ENCODE measurements around the gene CIB2. TPM values are rescaled to one million over a fixed set of nuclear protein-coding genes. Genes with fewer than 3 reads are reported as not detected.

Gene CIB2
- total RNA-seq, 1 donor from 2014 or later: 1.8 TPM

- TF ChIP-seq CTCF (IDR thresholded peaks at IDR 0.05; ENCODE audit: insufficient read depth, low read length, severe bottlenecking): no peak
- Histone ChIP-seq H3K36me3 (ENCODE audit: control insufficient read depth, insufficient read depth, low read length) (no peaks in the 10 kb centered on the region), H3K27me3 (ENCODE audit: control insufficient read depth, insufficient read depth, low read length) (no peaks in the 10 kb centered on the region), H3K4me3 (ENCODE audit: low read depth, low read length) (no peak overlapping the region)
- DNase-seq (ENCODE audit: low read depth): no peak
- no peak for FAIRE-seq
Measured at GRCh38 chr15:78139578-78139977, 8.3 kb upstream of the CIB2 start.

DNA sequence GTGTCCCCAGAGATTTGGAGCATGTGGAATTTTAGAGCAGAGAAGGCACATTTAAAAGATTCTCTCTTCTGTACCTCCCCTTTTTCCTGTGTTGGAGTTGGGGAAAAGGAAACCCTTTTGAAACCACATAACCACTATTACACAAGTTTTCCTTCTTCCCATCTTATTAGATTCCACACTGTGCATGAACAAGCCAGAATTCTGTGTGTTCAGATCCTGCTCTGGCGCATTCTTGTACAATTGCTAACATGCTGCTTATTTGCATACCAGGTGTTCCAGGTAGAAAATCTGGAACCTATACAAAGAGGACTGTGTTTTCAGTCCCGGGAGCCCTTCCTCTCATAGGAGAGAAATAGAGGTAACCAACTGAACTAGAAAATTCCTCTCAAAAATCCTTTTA is 2.6 kb upstream of the CIB2 start:
- no peak overlapping the region for H3K4me3 ChIP-seq (ENCODE audit: low read depth, low read length)
- no peaks in the 10 kb centered on the region for H3K27me3 ChIP-seq (ENCODE audit: control insufficient read depth, insufficient read depth, low read length)
- no peak for TF ChIP-seq CTCF (IDR thresholded peaks at IDR 0.05; ENCODE audit: insufficient read depth, low read length, severe bottlenecking)
- peak; percentile 97 for DNase-seq (ENCODE audit: low read depth)
- no peak for FAIRE-seq
- no peaks in the 10 kb centered on the region for H3K36me3 ChIP-seq (ENCODE audit: control insufficient read depth, insufficient read depth, low read length)

DNA sequence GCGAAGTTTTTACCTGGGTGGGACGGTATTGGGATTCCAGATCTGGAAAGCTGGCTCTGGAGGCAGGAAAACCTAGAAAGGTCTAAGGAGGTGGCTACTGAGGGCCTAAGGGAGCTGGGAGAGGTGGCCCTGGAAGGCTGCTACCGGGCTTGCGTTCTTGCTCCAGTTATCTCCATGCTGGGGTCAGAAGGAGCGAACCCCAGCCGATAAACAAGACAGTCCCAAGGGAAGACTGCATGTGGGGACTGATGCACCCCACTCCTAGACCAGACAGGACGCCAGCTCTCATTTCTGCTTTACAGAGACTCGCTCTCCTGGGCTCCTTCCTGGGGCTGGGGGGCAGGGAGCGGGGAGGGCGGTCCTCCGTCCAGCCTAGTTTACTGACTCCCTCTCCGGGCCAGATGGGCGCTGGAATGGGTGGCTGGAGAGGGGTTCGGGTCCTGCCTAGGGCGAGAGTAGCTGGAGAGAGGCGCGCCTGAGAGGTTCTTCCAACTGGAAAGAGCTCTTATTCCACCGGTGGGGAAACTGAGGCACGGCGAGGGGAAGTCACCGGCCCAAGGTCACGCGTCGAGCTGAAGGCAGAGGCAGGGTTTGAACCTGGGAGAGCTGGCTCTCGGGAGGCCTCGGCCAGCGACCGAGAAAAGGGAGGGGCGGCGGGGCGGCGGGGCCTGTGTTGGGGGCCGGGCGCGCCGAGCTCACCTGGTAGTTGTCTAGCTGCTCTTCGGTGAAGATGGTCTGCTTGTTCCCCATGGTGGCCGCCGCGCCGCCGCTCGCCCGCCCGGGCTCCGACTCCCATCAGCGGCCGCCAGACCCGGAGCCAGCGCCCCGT is 565 bp downstream of the CIB2 start:
- peak overlapping the region; percentile 47 for H3K4me3 ChIP-seq (ENCODE audit: low read depth, low read length)

GRCh38 chr15:78129751-78130287 is 1.4 kb downstream of the CIB2 start:
- TF ChIP-seq CTCF (IDR thresholded peaks at IDR 0.05; ENCODE audit: insufficient read depth, low read length, severe bottlenecking): no peak
- no peak for FAIRE-seq
- DNase-seq (ENCODE audit: low read depth): no peak
- H3K27me3 ChIP-seq (ENCODE audit: control insufficient read depth, insufficient read depth, low read length): peaks cover 2% of the 10 kb centered on the region
- no peaks in the 10 kb centered on the region for H3K36me3 ChIP-seq (ENCODE audit: control insufficient read depth, insufficient read depth, low read length)
- H3K4me3 ChIP-seq (ENCODE audit: low read depth, low read length): no peak overlapping the region

More for the DNA sequence above, 565 bp downstream of the CIB2 start:
- Histone ChIP-seq H3K27me3 (ENCODE audit: control insufficient read depth, insufficient read depth, low read length) (no peaks in the 10 kb centered on the region), H3K36me3 (ENCODE audit: control insufficient read depth, insufficient read depth, low read length) (no peaks in the 10 kb centered on the region)
- no peak for DNase-seq (ENCODE audit: low read depth)
- TF ChIP-seq CTCF (IDR thresholded peaks at IDR 0.05; ENCODE audit: insufficient read depth, low read length, severe bottlenecking): no peak
- FAIRE-seq: no peak

- FAIRE-seq (no peak), DNase-seq (ENCODE audit: low read depth) (no peak)
- H3K4me3 ChIP-seq (ENCODE audit: low read depth, low read length): no peak overlapping the region
- H3K36me3 ChIP-seq (ENCODE audit: control insufficient read depth, insufficient read depth, low read length): no peaks in the 10 kb centered on the region
- H3K27me3 ChIP-seq (ENCODE audit: control insufficient read depth, insufficient read depth, low read length): peaks cover 2% of the 10 kb centered on the region
- TF ChIP-seq CTCF (IDR thresholded peaks at IDR 0.05; ENCODE audit: insufficient read depth, low read length, severe bottlenecking): no peak
Measured at GRCh38 chr15:78129077-78129750, 2.0 kb downstream of the CIB2 start.

Measured in bronchial epithelial cell (primary cell).